Keratinocyte (primary cell): ENCODE data around the gene ZSWIM9. TPM values are rescaled to one million over a fixed set of nuclear protein-coding genes. Genes with fewer than 3 reads are reported as not detected.

ENCODE experiments used
- DNase-seq: peaks from one replicate; pipeline ENCODE4 v3.0.0-alpha.2; 2011; ENCODE audit warnings: low read depth, missing footprints, low spot score
- FAIRE-seq: peaks from 2 replicates; lab custom pipeline; 2011; peaks lifted over from hg19 to GRCh38; lab: Jason Lieb, UNC
- H2AFZ ChIP-seq: 2 replicates; pipeline ENCODE4 v1.6.0; 2012; ENCODE audit warnings: low read length, control low read depth, inconsistent platforms; ENCODE audit not compliant: control insufficient read depth
- H3K27ac ChIP-seq: 2 replicates; pipeline ENCODE4 v1.5.1; 2011; ENCODE audit warnings: low read length; ENCODE audit not compliant: control insufficient read depth, insufficient read depth
- H3K27me3 ChIP-seq: 3 replicates; pipeline ENCODE4 v1.6.0; 2011; ENCODE audit warnings: low read length; ENCODE audit not compliant: control insufficient read depth, insufficient read depth; ENCODE audit errors: extremely low read depth
- H3K36me3 ChIP-seq, 2 experiments: 2 replicates in 1 of 2; 3 replicates in 1 of 2; pipeline ENCODE4 v1.5.1; 2011; ENCODE audit warnings: low read length in 2 of 2, mild to moderate bottlenecking in 1 of 2; ENCODE audit not compliant: control insufficient read depth in 2 of 2, insufficient read depth in 2 of 2; ENCODE audit errors: extremely low read depth in 1 of 2
- H3K4me1 ChIP-seq: 3 replicates; pipeline ENCODE4 v1.5.1; 2011; ENCODE audit warnings: low read length; ENCODE audit not compliant: control insufficient read depth, insufficient read depth; ENCODE audit errors: extremely low read depth
- H3K4me2 ChIP-seq: 3 replicates; pipeline ENCODE4 v1.6.0; 2011; ENCODE audit warnings: low read depth, low read length; ENCODE audit not compliant: control insufficient read depth, insufficient read depth; ENCODE audit errors: extremely low read depth
- H3K4me3 ChIP-seq, 3 experiments: fragments of 200-600 bp in 1 of 3; sonication (generic) in 1 of 3; 2 replicates in 2 of 3; 3 replicates in 1 of 3; pipeline ENCODE4 v1.5.1; 2011 to 2016; ENCODE audit warnings: low read length in 3 of 3, mild to moderate bottlenecking in 3 of 3, control low read depth in 2 of 3, inconsistent platforms in 1 of 3, low read depth in 1 of 3, mixed read lengths in 1 of 3, mixed run types in 1 of 3, moderate library complexity in 1 of 3; ENCODE audit not compliant: control insufficient read depth in 2 of 3, insufficient read depth in 2 of 3; ENCODE audit errors: extremely low read depth in 1 of 3
- H3K79me2 ChIP-seq: 2 replicates; pipeline ENCODE4 v1.6.0; 2012; ENCODE audit warnings: low read length; ENCODE audit not compliant: control insufficient read depth, insufficient read depth
- H3K9ac ChIP-seq: 3 replicates; pipeline ENCODE4 v1.6.0; 2011; ENCODE audit warnings: low read length; ENCODE audit not compliant: control insufficient read depth, insufficient read depth; ENCODE audit errors: extremely low read depth
- H3K9me1 ChIP-seq: 3 replicates; pipeline ENCODE4 v1.6.0; 2011; ENCODE audit warnings: low read length; ENCODE audit not compliant: control insufficient read depth, insufficient read depth; ENCODE audit errors: extremely low read depth
- H3K9me3 ChIP-seq: 2 replicates; pipeline ENCODE4 v1.5.1; 2012; ENCODE audit warnings: low read depth, low read length; ENCODE audit not compliant: control insufficient read depth
- H4K20me1 ChIP-seq: 3 replicates; pipeline ENCODE4 v1.6.0; 2011; ENCODE audit warnings: low read length; ENCODE audit not compliant: control insufficient read depth, insufficient read depth; ENCODE audit errors: extremely low read depth
- EZH2 ChIP-seq: IDR thresholded peaks from one replicate; pipeline ENCODE4 v1.6.1; 2012; ENCODE audit warnings: inconsistent platforms, mild to moderate bottlenecking, low read length, moderate library complexity
- dilution Hi-C: fragments of 300-500 bp; cut with MboI; formaldehyde crosslinking; loops from one replicate; pipeline ENCODE4 v1.7.0; 2020; ENCODE audit warnings: low sequenced_read_pairs; ENCODE audit not compliant: extremely low pct_ligation_motif_present
- polyA plus RNA-seq, 5 experiments: library from polyadenylated mRNA; depleted of rRNA in 3 of 5; stranded (reverse) in 3 of 5; stranded (forward) in 1 of 5; unstranded in 1 of 5; fragments of >200 nt; gene quantifications; 1 replicate in 1 of 5; 2 replicates in 3 of 5; 3 replicates in 1 of 5; pipeline versions ENCODE4 v1.2.1 to v1.2.3, GENCODE V29; 2011 to 2012; ENCODE audit warnings: missing spikeins in 2 of 5, low read depth in 1 of 5, low replicate concordance in 1 of 5
- TF ChIP-seq, protein P1 (sequence below), 3 experiments: IDR thresholded peaks in 1 of 3; conservative IDR thresholded peaks in 1 of 3; optimal IDR thresholded peaks in 1 of 3; 2 replicates in 2 of 3; 3 replicates in 1 of 3; pipeline versions ENCODE3 to v1.5.1; 2011; ENCODE audit warnings: low read length in 3 of 3, mild to moderate bottlenecking in 3 of 3, moderate library complexity in 2 of 3, control low read depth in 1 of 3, inconsistent platforms in 1 of 3; ENCODE audit not compliant: insufficient read depth in 2 of 3; ENCODE audit errors: extremely low read depth in 1 of 3

ZSWIM9 gene
- polyA plus RNA-seq, 1 donor (not counting 4 experiments of a cell fraction or from before 2014, with no cell fraction given), result 0.46 TPM

- FAIRE-seq, result no peak
- dilution Hi-C loops, result no loop called here
- no peak for TF ChIP-seq EZH2
- TF ChIP-seq, protein P1, sequence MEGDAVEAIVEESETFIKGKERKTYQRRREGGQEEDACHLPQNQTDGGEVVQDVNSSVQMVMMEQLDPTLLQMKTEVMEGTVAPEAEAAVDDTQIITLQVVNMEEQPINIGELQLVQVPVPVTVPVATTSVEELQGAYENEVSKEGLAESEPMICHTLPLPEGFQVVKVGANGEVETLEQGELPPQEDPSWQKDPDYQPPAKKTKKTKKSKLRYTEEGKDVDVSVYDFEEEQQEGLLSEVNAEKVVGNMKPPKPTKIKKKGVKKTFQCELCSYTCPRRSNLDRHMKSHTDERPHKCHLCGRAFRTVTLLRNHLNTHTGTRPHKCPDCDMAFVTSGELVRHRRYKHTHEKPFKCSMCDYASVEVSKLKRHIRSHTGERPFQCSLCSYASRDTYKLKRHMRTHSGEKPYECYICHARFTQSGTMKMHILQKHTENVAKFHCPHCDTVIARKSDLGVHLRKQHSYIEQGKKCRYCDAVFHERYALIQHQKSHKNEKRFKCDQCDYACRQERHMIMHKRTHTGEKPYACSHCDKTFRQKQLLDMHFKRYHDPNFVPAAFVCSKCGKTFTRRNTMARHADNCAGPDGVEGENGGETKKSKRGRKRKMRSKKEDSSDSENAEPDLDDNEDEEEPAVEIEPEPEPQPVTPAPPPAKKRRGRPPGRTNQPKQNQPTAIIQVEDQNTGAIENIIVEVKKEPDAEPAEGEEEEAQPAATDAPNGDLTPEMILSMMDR (optimal IDR thresholded peaks at IDR 0.05 in 1 of 3, IDR thresholded peaks at IDR 0.05 in 1 of 3, conservative IDR thresholded peaks at IDR 0.05 in 1 of 3; ENCODE audit: extremely low read depth in 1 of 3, insufficient read depth in 2 of 3, low read length in 3 of 3), result no peak
These were observed 11.0 kb downstream of the ZSWIM9 start for GRCh38 chr19:48181505-48181904.

GRCh38 chr19:48182434-48182833 is 12.0 kb downstream of the ZSWIM9 start:
- no peaks in the 10 kb centered on the region for H3K79me2 ChIP-seq
- H3K9me1 ChIP-seq, result no peaks in the 10 kb centered on the region
- dilution Hi-C loops, result no loop called here
- no peaks in the 10 kb centered on the region for H3K27me3 ChIP-seq
- no peak overlapping the region for H2AFZ ChIP-seq
- no peak overlapping the region for H3K27ac ChIP-seq
- no peak overlapping the region for H3K4me3 ChIP-seq
- H3K4me2 ChIP-seq, result no peak overlapping the region
- no peaks in the 10 kb centered on the region for H3K4me1 ChIP-seq
- no peaks in the 10 kb centered on the region for H4K20me1 ChIP-seq
- H3K9me3 ChIP-seq, result no peaks in the 10 kb centered on the region
- DNase-seq (no peak), FAIRE-seq (no peak)
- no peak for TF ChIP-seq EZH2
- TF ChIP-seq, protein P1 (optimal IDR thresholded peaks at IDR 0.05 in 1 of 3, IDR thresholded peaks at IDR 0.05 in 1 of 3, conservative IDR thresholded peaks at IDR 0.05 in 1 of 3; ENCODE audit: extremely low read depth in 1 of 3, insufficient read depth in 2 of 3, low read length in 3 of 3), result peak in 1 of 3 experiments; percentile 1
- no peak overlapping the region for H3K9ac ChIP-seq
- peaks cover 0 to 3% of the 10 kb centered on the region in 2 experiments for H3K36me3 ChIP-seq

More at GRCh38 chr19:48181505-48181904, 11.0 kb downstream of the ZSWIM9 start:
- Histone ChIP-seq H3K27me3 (no peaks in the 10 kb centered on the region), H3K4me3 (no peak overlapping the region), H3K9me3 (no peaks in the 10 kb centered on the region), H3K27ac (no peak overlapping the region), H4K20me1 (no peaks in the 10 kb centered on the region), H3K4me1 (no peaks in the 10 kb centered on the region), H3K36me3 (peaks cover 0 to 3% of the 10 kb centered on the region in 2 experiments), H3K9ac (no peak overlapping the region), H3K9me1 (no peaks in the 10 kb centered on the region), H2AFZ (no peak overlapping the region), H3K79me2 (no peaks in the 10 kb centered on the region), H3K4me2 (no peak overlapping the region)
- no peak for DNase-seq
